Measurements from ENCODE around the gene DOCK4.

Gene DOCK4

GRCh38 chr7:111678986-111679385, 527.2 kb downstream of the DOCK4 start:
- DNase-seq (ENCODE audit: low read depth, low spot score): no peak

GRCh38 chr7:111678281-111678680, 527.9 kb downstream of the DOCK4 start:
- DNase-seq (ENCODE audit: low read depth, low spot score): no peak

DNA sequence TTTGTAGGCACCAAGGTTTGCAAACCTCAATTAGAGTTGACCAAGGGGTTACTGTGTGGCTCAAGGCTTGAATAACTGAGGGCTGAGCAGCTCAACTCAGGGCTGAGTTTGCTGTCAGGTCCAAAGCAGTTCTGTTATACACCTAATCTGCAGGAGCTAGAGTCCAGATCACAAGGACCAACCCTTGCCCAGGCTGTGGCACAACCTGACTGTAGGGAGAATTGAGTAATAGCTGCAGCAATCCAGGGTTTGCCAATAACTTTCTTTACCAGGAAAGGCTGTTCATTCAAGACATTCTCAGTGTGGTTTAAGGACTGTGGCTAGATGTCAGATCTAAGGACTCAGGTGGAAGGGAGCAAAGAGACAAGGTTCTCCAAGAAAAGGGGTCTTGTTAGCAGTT, 528.4 kb downstream of the DOCK4 start:
- DNase-seq (ENCODE audit: low read depth, low spot score): no peak

GRCh38 chr7:111676811-111677210, 529.4 kb downstream of the DOCK4 start:
- DNase-seq (ENCODE audit: low read depth, low spot score): no peak
